ENCODE results near the gene KREMEN1. TPM values are rescaled to one million over a fixed set of nuclear protein-coding genes. Genes with fewer than 3 reads are reported as not detected.

KREMEN1 gene
- polyA plus RNA-seq, 1 of the 3 experiments (the other 2 are of a cell fraction) = 10.0 TPM

- Histone ChIP-seq H3F3A (replicated peaks; ENCODE audit: insufficient read depth) (no peaks in the 10 kb centered on the region), H2AFZ (ENCODE audit: low read depth) (peak overlapping the region; percentile 81; the same call in 1 of the 2 replicates), H3K27ac (ENCODE audit: low read depth in 2 of 2, low read length in 1 of 2) (no peak overlapping the region), H3K4me2 (peak overlapping the region; percentile 81), H3K9me2 (no peaks in the 10 kb centered on the region), H3K4me1 (ENCODE audit: control insufficient read depth in 1 of 2, insufficient read depth in 2 of 2, low read depth in 1 of 2, low read length in 1 of 2) (peaks cover 0 to 7% of the 10 kb centered on the region in 2 experiments; a peak in 1 of 4 replicates), H3K36me3 (replicated peaks in 1 of 2; ENCODE audit: control insufficient read depth in 1 of 2, insufficient read depth in 2 of 2, low read length in 1 of 2) (no peaks in the 10 kb centered on the region), H4K20me1 (ENCODE audit: insufficient read depth) (no peaks in the 10 kb centered on the region), H3K27me3 (ENCODE audit: insufficient read depth) (no peaks in the 10 kb centered on the region; the same call in 1 of the 2 replicates), H3K4me3 (ENCODE audit: low read depth in 2 of 2, low read length in 1 of 2) (peak overlapping the region; percentile 60 to 61), H3K79me2 (ENCODE audit: insufficient read depth) (no peaks in the 10 kb centered on the region), H3K9me3 (no peaks in the 10 kb centered on the region), H3K9ac (no peak overlapping the region)
- 76% methylated on average over 15 of the region's 19 CpGs for WGBS (ENCODE audit: low lambda C conversion rate)
- no peak for TF ChIP-seq MXI1 (IDR thresholded peaks at IDR 0.05; ENCODE audit: low read depth, low read length)
- TF ChIP-seq SMC3 (IDR thresholded peaks at IDR 0.05; ENCODE audit: low read depth, low read length) = no peak
- TF ChIP-seq TAF1 (IDR thresholded peaks at IDR 0.05; ENCODE audit: borderline replicate concordance, low read depth, low read length) = no peak
- TF ChIP-seq RAD21 (IDR thresholded peaks at IDR 0.05; ENCODE audit: low read length) = no peak
- no peak for TF ChIP-seq EZH2phosphoT487 (IDR thresholded peaks at IDR 0.05; ENCODE audit: borderline replicate concordance, low read depth)
- TF ChIP-seq PBX3 (IDR thresholded peaks at IDR 0.05) = no peak
- TF ChIP-seq POLR2AphosphoS5 (IDR thresholded peaks at IDR 0.05; ENCODE audit: low read depth, low read length) = no peak
- no peak for TF ChIP-seq FOSL2 (IDR thresholded peaks at IDR 0.05; ENCODE audit: borderline replicate concordance, low read depth)
- no peak for TF ChIP-seq FOXJ3 (CRISPR knock-in tag; IDR thresholded peaks at IDR 0.05)
- TF ChIP-seq CTCF (IDR thresholded peaks at IDR 0.05) = no peak
- no peak for TF ChIP-seq NFIC (IDR thresholded peaks at IDR 0.05; ENCODE audit: borderline replicate concordance)
- TF ChIP-seq RFX5 (IDR thresholded peaks at IDR 0.05; ENCODE audit: low read length) = no peak
- TF ChIP-seq USF2 (IDR thresholded peaks at IDR 0.05; ENCODE audit: borderline replicate concordance, low read depth, low read length) = no peak
- TF ChIP-seq FOXM1 (IDR thresholded peaks at IDR 0.05; ENCODE audit: low read depth) = no peak
- TF ChIP-seq IRF3 (IDR thresholded peaks at IDR 0.05; ENCODE audit: low read depth, low read length) = no peak
- no peak for TF ChIP-seq USF1 (IDR thresholded peaks at IDR 0.05; ENCODE audit: borderline replicate concordance, low read depth)
- TF ChIP-seq GATA2 (CRISPR knock-in tag; IDR thresholded peaks at IDR 0.05) = no peak
- TF ChIP-seq MAX (IDR thresholded peaks at IDR 0.05; ENCODE audit: low read depth) = no peak
- no peak for TF ChIP-seq TCF12 (IDR thresholded peaks at IDR 0.05)
- ChIA-PET POLR2A (no interaction called here), CTCF (interaction anchor here (1.2 to 1.6 kb wide), 3 partner anchors 39 to 53 kb away, joined by 3 to 13 read pairs (median 4); no protein-coding TSS in a partner anchor)
- peak; percentile 32 for DNase-seq
Observed at GRCh38 chr22:29206372-29207242, 133.8 kb downstream of the KREMEN1 start.
